Measurements from ENCODE around the gene SPTSSA.

Gene SPTSSA

DNA sequence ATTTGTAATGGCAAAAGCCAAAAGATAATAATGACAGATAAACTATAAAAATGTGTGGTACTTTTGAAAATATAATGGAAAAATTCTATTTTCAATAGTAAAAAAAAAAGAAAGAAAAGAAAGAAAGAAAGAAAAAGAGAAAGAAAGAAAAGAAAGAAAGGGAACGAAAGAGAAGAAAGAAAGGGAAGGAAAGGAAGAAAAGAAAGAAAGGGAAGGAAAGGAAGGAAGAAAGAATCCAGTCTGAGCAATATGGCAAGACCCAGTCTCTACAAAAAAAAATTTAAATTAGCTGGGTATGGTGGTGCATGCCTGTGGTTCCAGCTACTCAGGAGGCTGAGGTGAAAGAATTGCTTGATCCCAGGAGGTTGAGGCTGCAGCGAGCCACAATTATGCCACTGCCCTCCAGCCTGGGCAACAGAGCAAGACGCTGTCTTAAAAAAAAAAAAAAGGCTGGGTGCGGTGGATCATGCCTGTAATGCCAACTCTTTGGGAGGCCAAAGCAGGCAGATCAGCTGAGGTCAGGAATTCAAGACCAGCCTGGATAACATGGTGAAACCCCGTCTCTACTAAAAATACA is 39.1 kb upstream of the SPTSSA start:
- TF ChIP-seq CTCF (IDR thresholded peaks at IDR 0.05; ENCODE audit: borderline replicate concordance, control extremely low read depth, extremely low read depth, insufficient read depth, missing control alignments): no peak
- no peak for DNase-seq (ENCODE audit: low spot score)
- in situ Hi-C loops (cut with MboI; ENCODE audit: low sequenced_read_pairs, unreplicated experiment): no loop called here

DNA sequence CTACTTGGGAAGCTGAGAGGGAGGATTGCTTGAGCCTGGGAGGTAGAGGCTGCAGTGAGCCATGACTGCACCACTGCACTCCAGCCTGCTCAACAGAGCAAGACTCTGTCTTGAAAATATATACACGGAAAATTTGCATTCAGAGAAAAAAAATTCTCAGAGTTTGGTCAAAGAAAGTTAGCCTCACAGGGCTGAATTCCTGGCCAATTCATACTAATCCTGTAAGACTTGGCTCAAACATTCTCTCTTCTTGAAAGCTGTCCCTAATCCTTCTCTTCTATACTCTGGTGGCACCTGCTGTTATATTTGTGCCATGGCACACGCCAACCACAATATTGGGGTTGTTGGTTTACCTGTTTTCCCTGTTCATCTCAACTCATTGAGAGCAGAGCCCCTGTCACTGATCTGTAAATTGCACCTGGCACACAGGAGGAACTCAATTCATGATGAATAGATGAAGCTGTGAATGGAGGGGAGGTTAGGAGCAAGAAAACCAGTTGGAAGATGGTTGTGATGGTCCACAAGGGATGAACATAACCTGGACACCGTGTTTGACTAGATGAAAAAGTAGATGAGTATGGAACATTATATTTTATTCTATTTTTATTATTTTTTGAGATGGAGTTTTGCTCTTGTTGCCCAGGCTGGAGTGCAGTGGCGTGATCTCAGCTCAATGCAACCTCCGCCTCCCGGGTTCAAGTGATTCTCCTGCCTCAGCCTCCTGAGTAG is 36.8 kb upstream of the SPTSSA start:
- in situ Hi-C loops (cut with MboI; ENCODE audit: low sequenced_read_pairs, unreplicated experiment): loop anchor here (10.0 kb wide), 1 partner anchor 164 kb away; no protein-coding TSS in a partner anchor
- DNase-seq (ENCODE audit: low spot score): peak; percentile 32
- peak; percentile 11 for TF ChIP-seq CTCF (IDR thresholded peaks at IDR 0.05; ENCODE audit: borderline replicate concordance, control extremely low read depth, extremely low read depth, insufficient read depth, missing control alignments)

GRCh38 chr14:34496679-34497513 is 34.9 kb upstream of the SPTSSA start:
- TF ChIP-seq CTCF (IDR thresholded peaks at IDR 0.05; ENCODE audit: borderline replicate concordance, control extremely low read depth, extremely low read depth, insufficient read depth, missing control alignments): no peak
- DNase-seq (ENCODE audit: low spot score): no peak
- in situ Hi-C loops (cut with MboI; ENCODE audit: low sequenced_read_pairs, unreplicated experiment): loop anchor here (10.0 kb wide), 1 partner anchor 162 kb away; no protein-coding TSS in a partner anchor

DNA sequence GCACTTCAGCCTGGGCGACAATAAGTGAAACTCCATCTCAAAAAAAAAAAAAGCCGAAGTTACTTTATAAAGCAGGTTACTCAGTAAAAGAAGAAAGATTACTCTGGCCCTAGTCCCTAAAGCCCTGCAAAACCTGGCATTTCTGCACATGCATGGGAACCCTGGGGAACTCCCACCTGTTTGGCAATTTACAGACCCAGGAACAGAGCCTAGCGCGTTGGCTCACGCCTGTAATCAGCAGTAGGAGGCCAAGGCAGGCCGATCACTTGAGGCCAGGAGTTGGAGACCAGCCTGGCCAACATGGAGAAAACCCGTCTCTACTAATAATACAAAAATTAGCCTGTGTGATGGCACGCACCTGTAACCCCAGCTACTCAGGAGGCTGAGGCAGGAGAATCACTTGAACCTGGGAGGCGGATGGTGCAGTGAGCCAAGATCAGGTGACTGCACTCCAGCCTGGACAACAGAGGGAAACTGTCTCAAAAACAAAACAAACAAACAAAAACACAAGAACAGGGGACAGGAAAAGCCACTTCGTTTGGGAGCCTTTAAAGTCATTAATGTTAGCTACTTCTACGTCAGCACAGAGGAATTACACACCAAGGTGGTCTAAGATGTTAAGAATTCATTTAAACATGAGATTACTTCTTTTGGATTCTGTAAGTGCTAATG is 34.1 kb upstream of the SPTSSA start:
- no peak for DNase-seq (ENCODE audit: low spot score)
- TF ChIP-seq CTCF (IDR thresholded peaks at IDR 0.05; ENCODE audit: borderline replicate concordance, control extremely low read depth, extremely low read depth, insufficient read depth, missing control alignments): no peak
- in situ Hi-C loops (cut with MboI; ENCODE audit: low sequenced_read_pairs, unreplicated experiment): loop anchor here (10.0 kb wide), 1 partner anchor 161 kb away; no protein-coding TSS in a partner anchor

DNA sequence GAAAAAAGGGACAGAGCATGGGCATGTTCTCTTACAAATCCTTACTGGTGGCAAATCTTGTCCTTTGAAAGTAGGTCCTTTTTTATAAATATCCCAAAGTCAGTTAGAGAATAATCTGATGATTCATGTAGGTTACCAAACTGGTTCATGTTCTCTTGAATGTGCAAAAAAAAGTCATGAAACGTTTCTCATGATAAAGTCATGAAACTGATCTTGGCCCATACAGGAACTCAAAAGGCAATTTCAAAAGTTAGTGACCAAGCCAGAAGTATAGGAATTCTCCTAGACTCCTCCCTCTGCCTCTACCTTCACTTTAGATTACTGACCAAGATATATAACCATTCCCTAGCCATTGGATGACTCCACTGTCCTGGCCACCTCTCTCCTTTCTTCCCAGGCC is 27.3 kb upstream of the SPTSSA start:
- no peak for TF ChIP-seq CTCF (IDR thresholded peaks at IDR 0.05; ENCODE audit: borderline replicate concordance, control extremely low read depth, extremely low read depth, insufficient read depth, missing control alignments)
- in situ Hi-C loops (cut with MboI; ENCODE audit: low sequenced_read_pairs, unreplicated experiment): no loop called here
- DNase-seq (ENCODE audit: low spot score): no peak

- no peak for TF ChIP-seq CTCF (IDR thresholded peaks at IDR 0.05; ENCODE audit: borderline replicate concordance, control extremely low read depth, extremely low read depth, insufficient read depth, missing control alignments)
- in situ Hi-C loops (cut with MboI; ENCODE audit: low sequenced_read_pairs, unreplicated experiment): no loop called here
- no peak for DNase-seq (ENCODE audit: low spot score)
These were observed 26.5 kb upstream of the SPTSSA start for GRCh38 chr14:34488528-34488927.
